Mucosa of rectum (tissue), 2 donors: Measurements from ENCODE around the gene HLA-DRB1.
A peak's percentile ranks its signal among the peaks of the same experiment; 100 is the strongest.
"Not testable (repeated sequence)": the region's sequence is repeated elsewhere in the genome, so short reads cannot be mapped to it uniquely, and the experiment has no call there.

Experiments
- H3K27ac ChIP-seq, 2 donors: one replicate each; pipeline ENCODE4 v1.7.0; 2013; ENCODE audit warnings: inconsistent platforms in 2 of 2, low read depth in 2 of 2, low read length in 2 of 2
- H3K27me3 ChIP-seq, 2 donors: one replicate each; pipeline ENCODE4 v1.7.0; 2013; ENCODE audit warnings: low read length in 2 of 2; ENCODE audit not compliant: control insufficient read depth in 2 of 2, insufficient read depth in 2 of 2
- H3K36me3 ChIP-seq, 2 donors: one replicate each; pipeline ENCODE4 v1.7.0; 2013; ENCODE audit warnings: low read length in 2 of 2; ENCODE audit not compliant: control insufficient read depth in 2 of 2, insufficient read depth in 2 of 2
- H3K4me1 ChIP-seq, 2 donors: one replicate each; pipeline ENCODE4 v1.7.0; 2013; ENCODE audit warnings: low read length in 2 of 2, mild to moderate bottlenecking in 1 of 2; ENCODE audit not compliant: control insufficient read depth in 2 of 2, insufficient read depth in 2 of 2
- H3K4me3 ChIP-seq, 2 donors: one replicate each; pipeline ENCODE4 v1.7.0; 2013; ENCODE audit warnings: low read length in 2 of 2
- H3K9ac ChIP-seq, 2 donors: one replicate each; pipeline ENCODE4 v1.7.0; 2013; ENCODE audit warnings: low read length in 2 of 2, low read depth in 1 of 2, mild to moderate bottlenecking in 1 of 2
- H3K9me3 ChIP-seq, 2 donors: one replicate each; pipeline ENCODE4 v1.7.0; 2013; ENCODE audit warnings: low read length in 2 of 2; ENCODE audit not compliant: control insufficient read depth in 2 of 2
- donor health status: healthy.
- donor health status: Normal muscosa, but diverticular disease.

The HLA-DRB1 gene

DNA sequence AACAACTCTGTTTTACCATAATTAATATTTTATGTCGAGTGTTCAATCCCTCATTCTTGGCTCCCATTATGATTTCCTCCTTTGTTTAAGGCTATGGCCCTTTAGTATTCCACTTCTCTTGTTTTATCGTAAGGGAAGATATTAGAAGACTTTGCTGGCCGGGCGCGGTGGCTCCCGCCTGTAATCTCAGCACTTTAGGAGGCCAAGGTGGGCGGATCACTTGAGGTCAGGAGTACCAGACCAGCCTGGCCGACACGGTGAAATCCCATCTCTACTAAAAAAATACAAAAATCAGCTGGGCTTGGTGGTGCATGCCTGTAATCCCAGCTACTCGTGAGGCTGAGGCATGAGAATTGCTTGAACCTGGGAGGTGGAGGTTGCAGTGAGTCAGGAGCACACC is 1.1 kb upstream of the HLA-DRB1 start:
- H3K4me3 ChIP-seq, H3K27me3 ChIP-seq, H3K36me3 ChIP-seq, H3K9me3 ChIP-seq, H3K9ac ChIP-seq, H3K27ac ChIP-seq, H3K4me1 ChIP-seq: not testable (repeated sequence)

DNA sequence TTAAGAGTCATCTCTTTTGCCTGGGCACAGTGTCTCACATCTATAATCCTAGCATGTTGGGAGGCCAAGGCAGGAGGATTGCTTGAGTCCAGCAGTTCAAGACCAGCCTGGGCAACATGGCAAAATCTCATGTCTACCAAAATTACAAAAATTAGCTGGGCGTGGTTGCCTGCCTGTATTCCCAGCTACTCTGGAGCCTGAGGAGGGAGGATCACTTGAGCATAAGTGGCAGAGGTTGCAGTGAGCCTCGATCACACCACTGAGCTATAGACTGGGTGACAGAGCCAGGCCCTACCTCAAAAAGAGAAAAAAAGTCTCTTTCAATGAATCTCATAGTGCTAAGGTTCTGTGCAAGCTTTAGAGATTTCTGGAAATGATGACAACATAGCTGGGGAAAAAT is 1.5 kb downstream of the HLA-DRB1 start:
- H3K36me3 ChIP-seq = no peaks in the 10 kb centered on the region
- no peaks in the 10 kb centered on the region for H3K27me3 ChIP-seq
- H3K4me3 ChIP-seq = peak overlapping the region in 1 of 2 donors; percentile 61
- no peak overlapping the region for H3K27ac ChIP-seq
- H3K9me3 ChIP-seq = no peaks in the 10 kb centered on the region
- no peak overlapping the region for H3K9ac ChIP-seq
- no peaks in the 10 kb centered on the region for H3K4me1 ChIP-seq

DNA sequence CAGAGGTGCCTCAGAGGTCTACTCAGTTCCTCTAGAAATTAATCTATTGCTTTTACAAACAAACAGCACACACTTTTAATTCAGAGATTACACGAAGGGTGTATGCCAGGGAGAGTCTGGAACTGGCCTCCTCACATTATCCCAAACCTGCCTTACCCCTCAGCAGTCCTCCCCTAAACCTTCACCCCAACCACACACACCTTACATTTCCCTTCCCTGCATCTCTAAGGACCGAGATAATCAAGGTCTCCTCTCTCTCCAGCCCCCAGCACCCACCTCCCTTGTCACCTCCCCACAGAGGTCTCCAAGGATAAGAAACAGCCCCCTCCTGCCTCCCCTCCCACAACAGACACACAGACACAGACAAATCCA is 6.1 kb downstream of the HLA-DRB1 start:
- no peaks in the 10 kb centered on the region for H3K9me3 ChIP-seq

DNA sequence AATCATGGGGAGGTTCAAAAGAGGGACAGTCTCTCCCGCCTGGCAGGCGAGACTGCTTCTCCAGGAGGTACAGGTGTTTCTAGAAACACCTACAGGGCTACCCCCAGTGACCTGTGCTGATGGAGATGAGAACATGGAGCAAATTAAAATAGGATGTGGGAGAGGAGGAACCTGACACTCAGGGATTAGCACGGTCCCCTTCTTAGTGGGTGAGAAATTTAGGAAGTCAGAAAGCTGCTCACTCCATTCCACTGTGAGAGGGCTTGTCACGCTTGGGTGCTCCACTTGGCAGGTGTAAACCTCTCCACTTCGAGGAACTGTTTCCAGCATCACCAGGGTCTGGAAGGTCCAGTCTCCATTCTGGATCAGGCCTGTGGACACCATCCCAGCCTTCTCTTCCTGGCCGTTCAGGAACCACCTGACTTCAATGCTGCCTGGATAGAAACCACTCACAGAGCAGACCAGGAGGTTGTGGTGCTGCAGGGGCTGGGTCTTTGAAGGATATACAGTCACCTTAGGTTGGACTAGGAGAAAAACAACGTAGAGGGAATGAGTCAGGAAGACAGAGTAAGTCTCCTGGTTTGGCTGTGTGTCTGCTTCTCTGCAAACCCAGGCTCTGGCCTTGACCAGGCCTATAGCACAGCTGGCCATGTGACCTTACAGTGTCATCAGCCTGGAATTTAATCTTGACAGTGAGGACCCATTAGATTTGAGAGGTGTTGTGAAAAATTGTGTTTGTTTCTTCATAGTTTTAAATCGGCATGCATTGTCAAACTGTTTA is 8.1 kb downstream of the HLA-DRB1 start:
- Histone ChIP-seq H3K9ac (no peak overlapping the region), H3K4me3 (no peak overlapping the region), H3K27ac (no peak overlapping the region), H3K4me1 (no peaks in the 10 kb centered on the region), H3K27me3 (no peaks in the 10 kb centered on the region), H3K9me3 (no peaks in the 10 kb centered on the region), H3K36me3 (peaks cover 0 to 3% of the 10 kb centered on the region in 2 donors)

More for the DNA sequence above, 6.1 kb downstream of the HLA-DRB1 start:
- Histone ChIP-seq H3K4me1 (no peaks in the 10 kb centered on the region), H3K27ac (peak overlapping the region in 1 of 2 donors; percentile 29), H3K27me3 (no peaks in the 10 kb centered on the region), H3K9ac (peak overlapping the region in 1 of 2 donors; percentile 9), H3K36me3 (peaks cover 0 to 3% of the 10 kb centered on the region in 2 donors), H3K4me3 (peak overlapping the region in 1 of 2 donors; percentile 71)

DNA sequence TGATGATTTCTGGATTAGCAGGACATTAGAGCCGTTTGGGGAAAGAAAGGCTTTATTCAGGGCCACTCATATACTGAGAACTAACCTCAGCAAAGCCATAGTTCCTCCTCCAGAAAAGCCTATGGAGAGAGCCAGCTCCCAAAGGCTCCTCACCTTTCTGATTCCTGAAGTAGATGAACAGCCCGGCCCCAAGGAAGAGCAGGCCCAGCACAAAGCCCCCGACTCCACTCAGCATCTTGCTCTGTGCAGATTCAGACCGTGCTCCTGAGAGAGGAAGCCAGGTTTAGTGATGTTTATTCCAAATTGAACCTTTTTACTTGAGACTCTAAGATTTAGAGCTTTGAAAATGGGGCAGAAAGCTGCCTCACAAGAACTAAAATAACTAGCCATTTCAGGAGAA is 9.1 kb downstream of the HLA-DRB1 start:
- no peak overlapping the region for H3K27ac ChIP-seq
- no peak overlapping the region for H3K4me3 ChIP-seq
- peaks cover 0 to 3% of the 10 kb centered on the region in 2 donors for H3K36me3 ChIP-seq
- no peaks in the 10 kb centered on the region for H3K27me3 ChIP-seq
- no peak overlapping the region for H3K9ac ChIP-seq
- no peaks in the 10 kb centered on the region for H3K9me3 ChIP-seq
- no peaks in the 10 kb centered on the region for H3K4me1 ChIP-seq

DNA sequence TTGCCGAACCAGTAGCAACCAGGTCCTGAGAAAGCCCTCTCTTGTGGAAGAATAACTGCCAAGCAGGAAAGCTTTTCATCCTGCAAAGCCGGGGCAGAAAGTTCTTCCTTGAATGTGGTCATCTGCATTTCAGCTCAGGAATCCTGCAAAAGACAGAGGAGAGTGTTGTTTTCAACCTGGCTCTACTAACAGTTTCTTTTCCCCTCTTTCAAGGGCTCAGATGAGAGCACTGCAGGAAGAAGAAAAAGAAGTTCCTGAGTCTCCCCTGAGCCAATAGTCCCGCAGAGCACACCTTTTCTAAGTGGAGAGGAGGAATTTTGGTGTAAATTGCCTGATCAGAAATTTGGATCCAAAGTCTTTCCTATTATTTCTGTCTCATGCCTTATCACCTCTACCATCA is 10.7 kb downstream of the HLA-DRB1 start:
- Histone ChIP-seq H3K9me3 (no peaks in the 10 kb centered on the region), H3K36me3 (peaks cover 0 to 3% of the 10 kb centered on the region in 2 donors), H3K9ac (no peak overlapping the region), H3K27me3 (no peaks in the 10 kb centered on the region), H3K27ac (no peak overlapping the region), H3K4me3 (no peak overlapping the region), H3K4me1 (no peaks in the 10 kb centered on the region)

DNA sequence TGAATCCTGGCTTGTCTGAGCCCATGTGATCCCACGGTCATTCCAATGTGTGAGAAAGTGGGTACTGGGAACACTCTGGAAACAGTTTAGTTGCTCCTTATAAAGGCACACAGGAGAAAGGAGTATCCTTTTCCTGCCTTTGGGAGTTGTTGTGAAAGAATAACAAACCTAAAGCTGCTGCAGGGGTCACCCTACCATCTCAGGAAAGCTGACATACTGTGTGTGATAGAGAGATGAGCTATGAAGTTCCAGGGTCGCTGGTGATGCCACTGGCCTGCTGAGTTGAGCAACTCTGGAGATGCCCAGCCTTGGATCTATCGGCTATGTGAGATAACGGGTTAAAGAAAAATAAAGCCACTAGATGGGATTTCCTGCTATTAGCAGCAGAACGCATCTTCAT is 12.2 kb downstream of the HLA-DRB1 start:
- not testable (repeated sequence) for H3K36me3 ChIP-seq, H3K27me3 ChIP-seq, H3K4me3 ChIP-seq, H3K9ac ChIP-seq, H3K27ac ChIP-seq, H3K9me3 ChIP-seq, H3K4me1 ChIP-seq

DNA sequence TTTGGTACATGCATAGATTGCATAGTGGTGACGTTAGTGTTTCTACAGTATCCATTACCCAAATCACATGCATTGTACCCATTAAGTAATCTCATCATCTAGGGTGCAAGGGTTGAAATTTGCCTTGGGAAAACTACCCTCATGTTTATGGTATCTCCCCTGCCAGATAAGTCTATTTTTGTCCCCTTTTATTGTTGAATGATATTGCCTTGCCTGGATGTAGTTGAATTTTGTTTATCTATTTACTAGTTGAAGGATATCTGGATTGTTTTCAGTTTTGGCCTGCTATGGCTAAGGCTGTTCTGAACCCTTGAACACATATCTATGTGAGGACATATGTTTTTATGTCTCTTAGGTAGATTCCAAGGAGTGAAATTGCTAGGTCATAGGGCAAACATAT is 13.4 kb downstream of the HLA-DRB1 start:
- no peaks in the 10 kb centered on the region for H3K27me3 ChIP-seq
- H3K27ac ChIP-seq = no peak overlapping the region
- H3K9me3 ChIP-seq = no peaks in the 10 kb centered on the region
- H3K4me3 ChIP-seq = no peak overlapping the region
- no peaks in the 10 kb centered on the region for H3K4me1 ChIP-seq
- H3K36me3 ChIP-seq = peaks cover 0 to 3% of the 10 kb centered on the region in 2 donors
- no peak overlapping the region for H3K9ac ChIP-seq

DNA sequence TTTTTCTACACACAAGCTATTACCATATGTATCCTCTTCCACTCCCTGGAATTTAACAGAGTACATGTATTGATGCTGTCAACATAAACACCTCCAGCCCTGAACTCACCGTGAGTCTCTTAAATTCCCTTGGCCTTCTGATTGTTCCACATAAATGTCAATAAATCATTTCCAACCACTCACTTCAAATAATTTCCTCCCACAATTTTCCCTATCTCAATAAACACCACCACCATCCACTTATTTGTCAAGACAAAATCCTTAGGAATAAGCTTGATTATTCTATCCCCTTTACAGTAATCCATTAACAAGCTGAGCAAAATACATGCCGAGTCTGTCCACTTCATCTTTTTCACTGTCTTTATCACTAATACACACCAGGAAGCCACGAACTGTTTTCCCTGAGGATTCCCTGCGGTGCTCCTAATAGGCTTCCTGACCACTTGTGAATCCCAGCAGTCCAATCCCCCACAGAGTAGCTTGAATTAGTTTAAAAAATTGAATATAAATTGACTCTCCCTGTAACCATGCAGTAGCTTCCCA is 19.2 kb downstream of the HLA-DRB1 start:
- Histone ChIP-seq H3K27me3 (no peaks in the 10 kb centered on the region), H3K9ac (no peak overlapping the region), H3K9me3 (no peaks in the 10 kb centered on the region), H3K4me1 (no peaks in the 10 kb centered on the region), H3K4me3 (no peak overlapping the region), H3K36me3 (no peaks in the 10 kb centered on the region), H3K27ac (no peak overlapping the region)

DNA sequence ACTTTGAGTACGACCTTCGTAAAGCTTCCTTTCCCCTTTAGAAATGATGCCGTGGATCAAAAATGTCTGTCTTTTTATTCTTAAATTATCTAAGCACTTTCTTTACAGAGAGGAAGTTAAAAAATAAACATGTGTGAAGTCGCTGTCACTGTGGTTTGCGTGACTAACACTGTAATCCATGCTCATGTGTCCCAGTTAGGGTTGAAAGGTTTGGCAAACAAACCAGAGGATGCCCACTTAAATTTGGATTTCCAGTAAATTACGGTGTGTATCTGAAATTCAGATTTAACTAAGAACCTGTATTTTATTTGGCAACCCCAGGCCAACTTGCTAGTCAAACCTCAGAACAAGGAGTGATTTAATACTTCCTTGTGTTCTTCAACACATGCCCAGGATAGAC is 21.1 kb downstream of the HLA-DRB1 start:
- Histone ChIP-seq H3K4me3 (no peak overlapping the region), H3K4me1 (peaks cover 0 to 3% of the 10 kb centered on the region in 2 donors), H3K36me3 (no peaks in the 10 kb centered on the region), H3K27ac (no peak overlapping the region), H3K27me3 (no peaks in the 10 kb centered on the region), H3K9ac (no peak overlapping the region), H3K9me3 (no peaks in the 10 kb centered on the region)
